GM23338 (cell line): ENCODE measurements around the gene ATG9B. TPM values are rescaled to one million over a fixed set of nuclear protein-coding genes. Genes with fewer than 3 reads are reported as not detected.

Experiments used
- ATAC-seq: fragments of 200-7000 bp; cut with Tn5 transposase; 3 replicates; pipeline ENCODE4 v1.9.1; 2020
- DNase-seq: peaks from one replicate; pipeline ENCODE4 v3.0.0-alpha.2; 2015; ENCODE audit warnings: low spot score
- H2AFZ ChIP-seq: fragments of 200-600 bp; sonication (generic); 2 replicates; pipeline ENCODE4 v1.8.0; 2016; ENCODE audit warnings: antibody characterized with exemption, mild to moderate bottlenecking, moderate library complexity
- H3F3A ChIP-seq: fragments of 200-600 bp; sonication (generic); replicated peaks from 2 replicates; pipeline ENCODE4 v1.8.0; 2017; ENCODE audit warnings: antibody characterized with exemption, mixed run types, low read depth
- H3K27ac ChIP-seq: fragments of 200-600 bp; sonication (generic); 2 replicates; pipeline ENCODE4 v1.6.1; 2016; ENCODE audit warnings: low read depth
- H3K27me3 ChIP-seq: fragments of 200-600 bp; sonication (generic); 2 replicates; pipeline ENCODE4 v1.8.0; 2016; ENCODE audit warnings: mild to moderate bottlenecking, mixed run types, moderate library complexity; ENCODE audit not compliant: insufficient read depth
- H3K36me3 ChIP-seq: fragments of 200-600 bp; sonication (generic); 2 replicates; pipeline ENCODE4 v1.8.0; 2016; ENCODE audit warnings: mild to moderate bottlenecking; ENCODE audit not compliant: insufficient read depth
- H3K4me1 ChIP-seq: fragments of 200-600 bp; sonication (generic); 2 replicates; pipeline ENCODE4 v1.8.0; 2016; ENCODE audit warnings: mild to moderate bottlenecking, moderate library complexity; ENCODE audit not compliant: insufficient read depth
- H3K4me2 ChIP-seq: fragments of 200-600 bp; sonication (generic); 2 replicates; pipeline ENCODE4 v1.7.1; 2017; ENCODE audit warnings: mixed run types
- H3K4me3 ChIP-seq: fragments of 200-600 bp; sonication (generic); 2 replicates; pipeline ENCODE4 v1.6.1; 2016; ENCODE audit warnings: mixed run types
- H3K79me2 ChIP-seq: fragments of 200-600 bp; sonication (generic); replicated peaks from 2 replicates; pipeline ENCODE4 v1.8.0; 2017; ENCODE audit warnings: mild to moderate bottlenecking; ENCODE audit not compliant: insufficient read depth
- H3K9me2 ChIP-seq: fragments of 200-600 bp; sonication (generic); 2 replicates; pipeline ENCODE4 v1.8.0; 2017; ENCODE audit not compliant: insufficient read depth
- H4K20me1 ChIP-seq: fragments of 200-600 bp; sonication (generic); replicated peaks from 2 replicates; pipeline ENCODE4 v1.8.0; 2017; ENCODE audit warnings: mild to moderate bottlenecking; ENCODE audit not compliant: insufficient read depth
- H3K27ac Mint-ChIP-seq: 2 replicates; pipeline ENCODE4 v1.8.0; 2020; ENCODE audit warnings: inconsistent platforms, mild to moderate bottlenecking, moderate library complexity, mixed read lengths
- H3K27me3 Mint-ChIP-seq: 3 replicates; pipeline ENCODE4 v1.8.0; 2022; ENCODE audit warnings: low read depth, mild to moderate bottlenecking, moderate library complexity, mixed read lengths, inconsistent platforms; ENCODE audit not compliant: insufficient read depth, poor library complexity
- H3K36me3 Mint-ChIP-seq: 3 replicates; pipeline ENCODE4 v1.8.0; 2021; ENCODE audit warnings: low read depth, mild to moderate bottlenecking, inconsistent platforms, moderate library complexity, mixed read lengths
- H3K4me1 Mint-ChIP-seq: 3 replicates; pipeline ENCODE4 v1.8.0; 2020; ENCODE audit warnings: mild to moderate bottlenecking, inconsistent platforms, mixed read lengths
- H3K4me3 Mint-ChIP-seq: 3 replicates; pipeline ENCODE4 v1.8.0; 2021; ENCODE audit warnings: moderate library complexity, mild to moderate bottlenecking, inconsistent platforms, mixed read lengths
- H3K9me3 Mint-ChIP-seq: 3 replicates; pipeline ENCODE4 v1.8.0; 2020; ENCODE audit warnings: moderate library complexity, mild to moderate bottlenecking, inconsistent platforms, mixed read lengths
- CREB1 ChIP-seq: fragments of 250-450 bp; sonication (Bioruptor Pico); IDR thresholded peaks from 2 replicates; pipeline ENCODE4 v1.5.0; 2020; ENCODE audit warnings: low read depth, mild to moderate bottlenecking, moderate library complexity
- CTCF ChIP-seq, 2 experiments: fragments of 200-600 bp in 1 of 2; sonication (generic) in 1 of 2; conservative IDR thresholded peaks; 2 replicates each; pipeline versions ENCODE4 v1.5.1 to v1.6.1; 2016 to 2017; ENCODE audit warnings: antibody characterized with exemption in 2 of 2, low read depth in 2 of 2, mild to moderate bottlenecking in 2 of 2, moderate library complexity in 1 of 2
- ETS1 ChIP-seq: IDR thresholded peaks from 2 replicates; pipeline ENCODE4 v1.6.1; 2016; ENCODE audit warnings: antibody characterized with exemption
- EZH2 ChIP-seq: fragments of 200-600 bp; sonication (generic); IDR thresholded peaks from one replicate; pipeline ENCODE4 v1.8.0; 2017; ENCODE audit warnings: antibody characterized with exemption, mild to moderate bottlenecking, low read depth; ENCODE audit not compliant: unreplicated experiment
- EZH2phosphoT487 ChIP-seq: fragments of 200-600 bp; sonication (generic); IDR thresholded peaks from one replicate; pipeline ENCODE4 v1.8.1; 2018; ENCODE audit warnings: antibody characterized with exemption; ENCODE audit not compliant: unreplicated experiment
- JUNB ChIP-seq: IDR thresholded peaks from one replicate; pipeline ENCODE4 v1.6.1; 2016; ENCODE audit warnings: antibody characterized with exemption; ENCODE audit not compliant: unreplicated experiment
- NANOG ChIP-seq: IDR thresholded peaks from 2 replicates; pipeline ENCODE4 v1.6.1; 2016; ENCODE audit warnings: antibody characterized with exemption, borderline replicate concordance
- POLR2AphosphoS5 ChIP-seq: IDR thresholded peaks from 2 replicates; pipeline ENCODE4 v1.6.1; 2016; ENCODE audit warnings: antibody characterized with exemption, low read depth
- REST ChIP-seq: IDR thresholded peaks from one replicate; pipeline ENCODE4 v1.6.1; 2018; ENCODE audit warnings: antibody characterized with exemption; ENCODE audit not compliant: unreplicated experiment
- STAT1 ChIP-seq: IDR thresholded peaks from one replicate; pipeline ENCODE4 v1.6.1; 2016; ENCODE audit warnings: antibody characterized with exemption; ENCODE audit not compliant: unreplicated experiment
- ZNF114 ChIP-seq: fragments of 250-450 bp; sonication (Bioruptor Pico); IDR thresholded peaks from 2 replicates; pipeline ENCODE4 v1.5.0; 2020; ENCODE audit warnings: mild to moderate bottlenecking, moderate library complexity
- ZNF331 ChIP-seq: fragments of 250-450 bp; sonication (Bioruptor Pico); IDR thresholded peaks from 2 replicates; pipeline ENCODE4 v1.5.0; 2020; ENCODE audit warnings: low read depth, mild to moderate bottlenecking, moderate library complexity
- ZNF462 ChIP-seq: fragments of 250-450 bp; sonication (Bioruptor Pico); IDR thresholded peaks from 2 replicates; pipeline ENCODE4 v1.5.0; 2020; ENCODE audit warnings: mild to moderate bottlenecking, moderate library complexity
- polyA plus RNA-seq: library from polyadenylated mRNA; unstranded; fragments of >200 nt; fragmentation: Nextera tagmentation; extraction: Ambion mirVana; gene quantifications from 2 replicates; pipeline ENCODE4 v1.2.1, GENCODE V29; 2016
- total RNA-seq: library from RNA; depleted of rRNA; stranded (reverse); fragments of >200 nt; shearing (Covaris generic); gene quantifications from 2 replicates; pipeline ENCODE4 v1.2.3, GENCODE V29; 2014

ATG9B gene
- total and polyA plus RNA-seq, 2 experiments from 2014 or later = 1.2 to 3.4 TPM

- no peaks in the 10 kb centered on the region for H3K36me3 ChIP-seq
- peaks cover 39% of the 10 kb centered on the region for H3K4me1 ChIP-seq
- peak; percentile 3 for ATAC-seq
- H3K27me3 ChIP-seq = peaks cover 31% of the 10 kb centered on the region
- H3F3A ChIP-seq = no peaks in the 10 kb centered on the region
- peaks cover 43% of the 10 kb centered on the region for H3K27me3 Mint-ChIP-seq
- peak overlapping the region; percentile 82 for H3K4me3 ChIP-seq
- H3K4me1 Mint-ChIP-seq = peaks cover 59% of the 10 kb centered on the region
- no peaks in the 10 kb centered on the region; the same call in 2 of the 3 replicates for H3K36me3 Mint-ChIP-seq
- no peaks in the 10 kb centered on the region for H3K9me2 ChIP-seq
- H4K20me1 ChIP-seq = no peaks in the 10 kb centered on the region
- no peak overlapping the region for H3K27ac ChIP-seq
- TF ChIP-seq ETS1 (no peak), ZNF114 (CRISPR knock-in tag) (no peak), CTCF (conservative IDR thresholded peaks at IDR 0.05; ENCODE audit: low read depth in 2 of 2) (no peak), EZH2phosphoT487 (no peak), REST (no peak), NANOG (no peak), CREB1 (CRISPR knock-in tag) (no peak), ZNF331 (CRISPR knock-in tag) (no peak), POLR2AphosphoS5 (no peak), EZH2 (no peak), JUNB (no peak), ZNF462 (CRISPR knock-in tag) (no peak), STAT1 (no peak)
- no peak overlapping the region for H2AFZ ChIP-seq
- H3K27ac Mint-ChIP-seq = no peak overlapping the region
- H3K9me3 Mint-ChIP-seq = peaks cover 3% of the 10 kb centered on the region; the same call in 2 of the 3 replicates
- H3K4me2 ChIP-seq = peak overlapping the region; percentile 90
- no peaks in the 10 kb centered on the region for H3K79me2 ChIP-seq
- peak overlapping the region; percentile 83 for H3K4me3 Mint-ChIP-seq
- peak; percentile 77 for DNase-seq
Observed at GRCh38 chr7:150973571-150974451, 50.5 kb downstream of the ATG9B start.
